ENCODE measurements around the gene BTBD2. TPM values are rescaled to one million over a fixed set of nuclear protein-coding genes. Genes with fewer than 3 reads are reported as not detected.

The BTBD2 gene
- total and polyA plus RNA-seq, 2 of the 13 experiments (the other 11 are each of a cell fraction or from before 2014, with no cell fraction given), result 28.1 to 45.3 TPM

- no peak for TF ChIP-seq MTF1 (CRISPR knock-in tag; IDR thresholded peaks at IDR 0.05)
- TF ChIP-seq ZNF33B (CRISPR knock-in tag; IDR thresholded peaks at IDR 0.05), result no peak
- no peak for TF ChIP-seq ZBTB25 (CRISPR knock-in tag; IDR thresholded peaks at IDR 0.05)
- TF ChIP-seq MBD4 (IDR thresholded peaks at IDR 0.05; ENCODE audit: borderline replicate concordance, low read length), result no peak
- TF ChIP-seq ZFP91 (CRISPR knock-in tag; IDR thresholded peaks at IDR 0.05; ENCODE audit: borderline replicate concordance), result 0 out of 2 replicates have a peak, but pooled peaks have one; percentile 20
- TF ChIP-seq, protein P1, sequence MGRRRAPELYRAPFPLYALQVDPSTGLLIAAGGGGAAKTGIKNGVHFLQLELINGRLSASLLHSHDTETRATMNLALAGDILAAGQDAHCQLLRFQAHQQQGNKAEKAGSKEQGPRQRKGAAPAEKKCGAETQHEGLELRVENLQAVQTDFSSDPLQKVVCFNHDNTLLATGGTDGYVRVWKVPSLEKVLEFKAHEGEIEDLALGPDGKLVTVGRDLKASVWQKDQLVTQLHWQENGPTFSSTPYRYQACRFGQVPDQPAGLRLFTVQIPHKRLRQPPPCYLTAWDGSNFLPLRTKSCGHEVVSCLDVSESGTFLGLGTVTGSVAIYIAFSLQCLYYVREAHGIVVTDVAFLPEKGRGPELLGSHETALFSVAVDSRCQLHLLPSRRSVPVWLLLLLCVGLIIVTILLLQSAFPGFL (CRISPR knock-in tag; IDR thresholded peaks at IDR 0.05), result no peak
- TF ChIP-seq, protein P2, sequence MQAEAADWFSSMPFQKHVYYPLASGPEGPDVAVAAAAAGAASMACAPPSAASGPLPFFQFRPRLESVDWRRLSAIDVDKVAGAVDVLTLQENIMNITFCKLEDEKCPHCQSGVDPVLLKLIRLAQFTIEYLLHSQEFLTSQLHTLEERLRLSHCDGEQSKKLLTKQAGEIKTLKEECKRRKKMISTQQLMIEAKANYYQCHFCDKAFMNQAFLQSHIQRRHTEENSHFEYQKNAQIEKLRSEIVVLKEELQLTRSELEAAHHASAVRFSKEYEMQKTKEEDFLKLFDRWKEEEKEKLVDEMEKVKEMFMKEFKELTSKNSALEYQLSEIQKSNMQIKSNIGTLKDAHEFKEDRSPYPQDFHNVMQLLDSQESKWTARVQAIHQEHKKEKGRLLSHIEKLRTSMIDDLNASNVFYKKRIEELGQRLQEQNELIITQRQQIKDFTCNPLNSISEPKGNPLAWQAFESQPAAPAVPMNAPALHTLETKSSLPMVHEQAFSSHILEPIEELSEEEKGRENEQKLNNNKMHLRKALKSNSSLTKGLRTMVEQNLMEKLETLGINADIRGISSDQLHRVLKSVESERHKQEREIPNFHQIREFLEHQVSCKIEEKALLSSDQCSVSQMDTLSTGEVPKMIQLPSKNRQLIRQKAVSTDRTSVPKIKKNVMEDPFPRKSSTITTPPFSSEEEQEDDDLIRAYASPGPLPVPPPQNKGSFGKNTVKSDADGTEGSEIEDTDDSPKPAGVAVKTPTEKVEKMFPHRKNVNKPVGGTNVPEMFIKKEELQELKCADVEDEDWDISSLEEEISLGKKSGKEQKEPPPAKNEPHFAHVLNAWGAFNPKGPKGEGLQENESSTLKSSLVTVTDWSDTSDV (CRISPR knock-in tag; IDR thresholded peaks at IDR 0.05), result no peak
- TF ChIP-seq ZNF782 (CRISPR knock-in tag; IDR thresholded peaks at IDR 0.05; ENCODE audit: borderline replicate concordance), result no peak
- TF ChIP-seq ZNF891 (CRISPR knock-in tag; IDR thresholded peaks at IDR 0.05), result peak; percentile 36; the same call in 1 of the 2 replicates
- no peak for TF ChIP-seq ZSCAN20 (CRISPR knock-in tag; IDR thresholded peaks at IDR 0.05; ENCODE audit: borderline replicate concordance)
- no peak for TF ChIP-seq SNAI1 (CRISPR knock-in tag; IDR thresholded peaks at IDR 0.05; ENCODE audit: borderline replicate concordance)
- no peak for TF ChIP-seq RFXAP (CRISPR knock-in tag; IDR thresholded peaks at IDR 0.05; ENCODE audit: borderline replicate concordance)
- TF ChIP-seq, protein P3, sequence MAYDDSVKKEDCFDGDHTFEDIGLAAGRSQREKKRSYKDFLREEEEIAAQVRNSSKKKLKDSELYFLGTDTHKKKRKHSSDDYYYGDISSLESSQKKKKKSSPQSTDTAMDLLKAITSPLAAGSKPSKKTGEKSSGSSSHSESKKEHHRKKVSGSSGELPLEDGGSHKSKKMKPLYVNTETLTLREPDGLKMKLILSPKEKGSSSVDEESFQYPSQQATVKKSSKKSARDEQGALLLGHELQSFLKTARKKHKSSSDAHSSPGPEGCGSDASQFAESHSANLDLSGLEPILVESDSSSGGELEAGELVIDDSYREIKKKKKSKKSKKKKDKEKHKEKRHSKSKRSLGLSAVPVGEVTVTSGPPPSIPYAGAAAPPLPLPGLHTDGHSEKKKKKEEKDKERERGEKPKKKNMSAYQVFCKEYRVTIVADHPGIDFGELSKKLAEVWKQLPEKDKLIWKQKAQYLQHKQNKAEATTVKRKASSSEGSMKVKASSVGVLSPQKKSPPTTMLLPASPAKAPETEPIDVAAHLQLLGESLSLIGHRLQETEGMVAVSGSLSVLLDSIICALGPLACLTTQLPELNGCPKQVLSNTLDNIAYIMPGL (CRISPR knock-in tag; IDR thresholded peaks at IDR 0.05; ENCODE audit: borderline replicate concordance in 1 of 2, low read depth in 1 of 2), result no peak; a peak in 1 of 4 replicates
- TF ChIP-seq RBM39 (IDR thresholded peaks at IDR 0.05; ENCODE audit: low read depth, low read length, poor library complexity, severe bottlenecking), result no peak
- TF ChIP-seq ARNT2 (CRISPR knock-in tag; IDR thresholded peaks at IDR 0.05; ENCODE audit: low read depth), result no peak
- TF ChIP-seq KDM2A (CRISPR knock-in tag; IDR thresholded peaks at IDR 0.05; ENCODE audit: borderline replicate concordance, low read depth), result no peak
Measured at GRCh38 chr19:1935484-1936208, 79.9 kb downstream of the BTBD2 start (continued).

Data from HepG2 (cell line).